Parathyroid adenoma (tissue), 2 donors: ENCODE results near the gene GLRA2.

Experiments used
- H2AFZ ChIP-seq: fragments of 300-600 bp; sonication (generic); one replicate; pipeline ENCODE4 v1.7.0; 2017; ENCODE audit warnings: antibody characterized with exemption, mild to moderate bottlenecking
- H3K27ac ChIP-seq: fragments of 300-600 bp; sonication (generic); one replicate; pipeline ENCODE4 v1.7.0; 2017
- H3K27me3 ChIP-seq: fragments of 300-600 bp; sonication (generic); one replicate; pipeline ENCODE4 v1.7.0; 2017; ENCODE audit warnings: low read length; ENCODE audit not compliant: control insufficient read depth, insufficient read depth
- H3K36me3 ChIP-seq: fragments of 300-600 bp; sonication (generic); one replicate; pipeline ENCODE4 v1.7.0; 2017; ENCODE audit warnings: low read length; ENCODE audit not compliant: control insufficient read depth, insufficient read depth
- H3K4me1 ChIP-seq: fragments of 300-600 bp; sonication (generic); one replicate; pipeline ENCODE4 v1.7.0; 2017; ENCODE audit warnings: control low read depth
- H3K4me2 ChIP-seq: fragments of 300-600 bp; sonication (generic); one replicate; pipeline ENCODE4 v1.7.0; 2017; ENCODE audit warnings: low read length
- H3K4me3 ChIP-seq: fragments of 300-600 bp; sonication (generic); one replicate; pipeline ENCODE4 v1.7.0; 2017; ENCODE audit warnings: low read depth, low read length
- H3K79me2 ChIP-seq: fragments of 300-600 bp; sonication (generic); one replicate; pipeline ENCODE4 v1.7.0; 2017; ENCODE audit warnings: control low read depth
- H3K9ac ChIP-seq: fragments of 300-600 bp; sonication (generic); one replicate; pipeline ENCODE4 v1.7.0; 2017; ENCODE audit warnings: mild to moderate bottlenecking
- H3K9me3 ChIP-seq: fragments of 300-600 bp; sonication (generic); one replicate; pipeline ENCODE4 v1.7.0; 2017; ENCODE audit warnings: low read length; ENCODE audit not compliant: control insufficient read depth
- CTCF ChIP-seq: fragments of 300-600 bp; sonication (generic); IDR thresholded peaks from one replicate; pipeline ENCODE4 v1.7.0; 2017; ENCODE audit warnings: antibody characterized with exemption, mild to moderate bottlenecking
- donor health status: primary hyperparathyroidism.

GLRA2 gene

GRCh38 chrX:14618177-14618965 is 89.0 kb downstream of the GLRA2 start:
- Histone ChIP-seq H3K27ac (no peak overlapping the region), H3K9ac (no peak overlapping the region), H3K9me3 (no peaks in the 10 kb centered on the region), H3K4me2 (no peak overlapping the region), H3K27me3 (no peaks in the 10 kb centered on the region), H3K79me2 (no peaks in the 10 kb centered on the region), H3K4me1 (no peaks in the 10 kb centered on the region), H3K36me3 (no peaks in the 10 kb centered on the region), H2AFZ (no peak overlapping the region), H3K4me3 (no peak overlapping the region)
- TF ChIP-seq CTCF: no peak

- no peaks in the 10 kb centered on the region for H3K4me1 ChIP-seq
- H2AFZ ChIP-seq: no peak overlapping the region
- H3K9ac ChIP-seq: no peak overlapping the region
- H3K4me2 ChIP-seq: no peak overlapping the region
- H3K79me2 ChIP-seq: no peaks in the 10 kb centered on the region
- no peaks in the 10 kb centered on the region for H3K27me3 ChIP-seq
- no peaks in the 10 kb centered on the region for H3K36me3 ChIP-seq
- no peak overlapping the region for H3K27ac ChIP-seq
- H3K4me3 ChIP-seq: no peak overlapping the region
- H3K9me3 ChIP-seq: no peaks in the 10 kb centered on the region
- no peak for TF ChIP-seq CTCF
Observed at GRCh38 chrX:14630733-14631132, 101.4 kb downstream of the GLRA2 start.

- Histone ChIP-seq H3K9me3 (no peaks in the 10 kb centered on the region), H3K27me3 (no peaks in the 10 kb centered on the region), H3K4me1 (no peaks in the 10 kb centered on the region), H3K27ac (no peak overlapping the region), H3K4me3 (no peak overlapping the region), H3K4me2 (no peak overlapping the region), H2AFZ (no peak overlapping the region), H3K9ac (no peak overlapping the region), H3K36me3 (no peaks in the 10 kb centered on the region), H3K79me2 (no peaks in the 10 kb centered on the region)
- no peak for TF ChIP-seq CTCF
Observed at GRCh38 chrX:14641681-14642655, 112.6 kb downstream of the GLRA2 start.

GRCh38 chrX:14660970-14661369 is 131.6 kb downstream of the GLRA2 start:
- Histone ChIP-seq H3K27ac (no peak overlapping the region), H3K36me3 (no peaks in the 10 kb centered on the region), H3K4me2 (no peak overlapping the region), H3K79me2 (no peaks in the 10 kb centered on the region), H3K4me3 (no peak overlapping the region), H2AFZ (no peak overlapping the region), H3K9ac (no peak overlapping the region), H3K9me3 (no peaks in the 10 kb centered on the region), H3K27me3 (no peaks in the 10 kb centered on the region), H3K4me1 (no peaks in the 10 kb centered on the region)
- TF ChIP-seq CTCF: no peak
